OCI-LY3 (cell line): ENCODE data around the gene TMEM209.

Experiments
- EZH2phosphoT487 ChIP-seq: fragments of 200-600 bp; shearing (Covaris generic); IDR thresholded peaks from 2 replicates; pipeline ENCODE4 v1.6.1; 2018; ENCODE audit warnings: antibody characterized with exemption, mixed run types, low read depth
- TF ChIP-seq, protein P1 (sequence below): fragments of 200-600, 300-600 bp; sonication (generic); IDR thresholded peaks from 2 replicates; pipeline ENCODE4 v1.5.1; 2014; ENCODE audit warnings: antibody characterized with exemption, low read length, low read depth

DNA sequence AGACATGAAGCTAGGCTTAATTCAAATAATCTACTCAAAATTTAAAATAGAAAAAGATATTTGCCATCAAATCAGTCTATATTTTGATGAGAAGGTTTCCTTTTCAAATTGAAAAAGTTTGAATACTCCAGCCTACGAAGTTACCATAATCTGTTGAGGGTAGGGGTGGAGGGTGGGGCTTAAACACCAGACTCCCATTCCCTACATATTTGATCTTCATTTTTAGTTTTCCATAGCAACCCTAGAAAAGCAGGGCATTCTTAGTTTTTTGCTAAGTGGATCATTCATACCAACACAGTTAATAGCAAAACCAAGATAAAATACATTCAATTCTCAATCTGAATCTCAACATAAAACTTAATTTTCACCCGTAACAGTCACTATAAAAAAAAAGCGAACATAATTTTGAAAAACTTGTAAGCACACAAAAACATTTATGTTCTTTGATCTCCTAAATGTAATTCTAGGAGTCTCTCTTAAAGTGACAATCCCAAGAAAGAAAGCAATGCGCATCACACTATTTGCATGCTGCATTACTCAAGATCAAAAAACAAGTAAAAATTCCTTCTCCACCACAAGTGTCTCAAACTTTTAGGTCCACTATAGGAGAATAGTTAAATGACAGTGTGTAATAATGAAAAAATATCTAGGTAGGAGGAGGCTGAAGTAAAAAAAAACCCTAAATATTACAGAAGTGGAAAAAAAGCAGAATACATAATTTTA lies 30.8 kb downstream of the TMEM209 start:
- TF ChIP-seq, protein P1, sequence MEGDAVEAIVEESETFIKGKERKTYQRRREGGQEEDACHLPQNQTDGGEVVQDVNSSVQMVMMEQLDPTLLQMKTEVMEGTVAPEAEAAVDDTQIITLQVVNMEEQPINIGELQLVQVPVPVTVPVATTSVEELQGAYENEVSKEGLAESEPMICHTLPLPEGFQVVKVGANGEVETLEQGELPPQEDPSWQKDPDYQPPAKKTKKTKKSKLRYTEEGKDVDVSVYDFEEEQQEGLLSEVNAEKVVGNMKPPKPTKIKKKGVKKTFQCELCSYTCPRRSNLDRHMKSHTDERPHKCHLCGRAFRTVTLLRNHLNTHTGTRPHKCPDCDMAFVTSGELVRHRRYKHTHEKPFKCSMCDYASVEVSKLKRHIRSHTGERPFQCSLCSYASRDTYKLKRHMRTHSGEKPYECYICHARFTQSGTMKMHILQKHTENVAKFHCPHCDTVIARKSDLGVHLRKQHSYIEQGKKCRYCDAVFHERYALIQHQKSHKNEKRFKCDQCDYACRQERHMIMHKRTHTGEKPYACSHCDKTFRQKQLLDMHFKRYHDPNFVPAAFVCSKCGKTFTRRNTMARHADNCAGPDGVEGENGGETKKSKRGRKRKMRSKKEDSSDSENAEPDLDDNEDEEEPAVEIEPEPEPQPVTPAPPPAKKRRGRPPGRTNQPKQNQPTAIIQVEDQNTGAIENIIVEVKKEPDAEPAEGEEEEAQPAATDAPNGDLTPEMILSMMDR: no peak
- no peak for TF ChIP-seq EZH2phosphoT487
